Activated naive CD4-positive, alpha-beta T cell treated with Interleukin-2 at 50 U/mL for 16 hours (primary cell): Measurements from ENCODE around the gene ZNF750.

Experiments
- DNase-seq: peaks from one replicate; pipeline ENCODE4 v3.0.0-alpha.2; 2020

ZNF750 gene

GRCh38 chr17:82872591-82873520 lies 33.0 kb upstream of the ZNF750 start:
- DNase-seq: no peak

GRCh38 chr17:82871776-82872561 lies 32.1 kb upstream of the ZNF750 start:
- DNase-seq: no peak

GRCh38 chr17:82871056-82871775 lies 31.4 kb upstream of the ZNF750 start:
- DNase-seq: no peak

- DNase-seq: no peak
These were observed 30.7 kb upstream of the ZNF750 start for GRCh38 chr17:82870541-82870940.

GRCh38 chr17:82870091-82870491 lies 30.3 kb upstream of the ZNF750 start:
- no peak for DNase-seq

- no peak for DNase-seq
These were observed 29.7 kb upstream of the ZNF750 start for GRCh38 chr17:82869536-82869935.

- DNase-seq: no peak
These were observed 28.9 kb upstream of the ZNF750 start for GRCh38 chr17:82868715-82869131.

GRCh38 chr17:82867763-82868325 lies 28.0 kb upstream of the ZNF750 start:
- DNase-seq: no peak

- no peak for DNase-seq
These were observed 26.9 kb upstream of the ZNF750 start for GRCh38 chr17:82866590-82867191.

GRCh38 chr17:82865774-82866395 lies 26.1 kb upstream of the ZNF750 start:
- no peak for DNase-seq

GRCh38 chr17:82865274-82865673 lies 25.5 kb upstream of the ZNF750 start:
- no peak for DNase-seq

- DNase-seq: no peak
These were observed 25.0 kb upstream of the ZNF750 start for GRCh38 chr17:82864713-82865248.

GRCh38 chr17:82863941-82864712 lies 24.3 kb upstream of the ZNF750 start:
- DNase-seq: peak; percentile 86

GRCh38 chr17:82863383-82863940 lies 23.6 kb upstream of the ZNF750 start:
- DNase-seq: no peak

GRCh38 chr17:82862737-82863382 lies 23.0 kb upstream of the ZNF750 start:
- no peak for DNase-seq

GRCh38 chr17:82862191-82862590 lies 22.4 kb upstream of the ZNF750 start:
- DNase-seq: no peak

GRCh38 chr17:82861393-82861775 lies 21.6 kb upstream of the ZNF750 start:
- no peak for DNase-seq

GRCh38 chr17:82860606-82861392 lies 21.0 kb upstream of the ZNF750 start:
- DNase-seq: no peak
